Transverse colon (tissue), 4 donors: ENCODE data around the gene TNRC6C. TPM values are rescaled to one million over a fixed set of nuclear protein-coding genes. Genes with fewer than 3 reads are reported as not detected.

Experiments used
- DNase-seq: peaks from one replicate; pipeline ENCODE4 v3.0.0-alpha.2; 2019
- H3K27ac ChIP-seq, 4 donors: fragments of 200-600 bp; sonication (generic); 2 replicates each; pipeline ENCODE4 v1.5.1; 2016 to 2018; ENCODE audit warnings: inconsistent platforms in 4 of 4
- H3K27me3 ChIP-seq: fragments of 200-600 bp; sonication (generic); 2 replicates; pipeline ENCODE4 v1.5.1; 2017; ENCODE audit warnings: inconsistent platforms
- H3K36me3 ChIP-seq, 4 donors: fragments of 200-600 bp; sonication (generic); 2 replicates each; pipeline ENCODE4 v1.5.1; 2017 to 2019; ENCODE audit warnings: inconsistent platforms in 4 of 4
- H3K4me1 ChIP-seq, 4 donors: fragments of 200-600 bp; sonication (generic); 2 replicates each; pipeline ENCODE4 v1.5.1; 2017 to 2020; ENCODE audit warnings: inconsistent platforms in 4 of 4
- H3K4me3 ChIP-seq, 4 donors: fragments of 200-600 bp; sonication (generic); 1 replicate in 1 of 4; 2 replicates in 3 of 4; pipeline versions ENCODE4 v1.5.1 to v1.6.1; 2017 to 2019; ENCODE audit warnings: inconsistent platforms in 4 of 4
- H3K9me3 ChIP-seq, 2 donors: fragments of 200-600 bp; sonication (generic); 2 replicates each; pipeline ENCODE4 v1.5.1; 2017 to 2019; ENCODE audit warnings: inconsistent platforms in 2 of 2
- EP300 ChIP-seq: sonication (generic); formaldehyde crosslinking; IDR thresholded peaks from one replicate; pipeline ENCODE4 v1.6.1; 2017; ENCODE audit warnings: antibody characterized with exemption, low read depth
- POLR2A ChIP-seq: fragments of 450-650 bp; IDR thresholded peaks from one replicate; pipeline ENCODE4 v1.6.1; 2016; ENCODE audit warnings: antibody characterized with exemption, mild to moderate bottlenecking, moderate library complexity
- POLR2AphosphoS5 ChIP-seq, 3 donors: sonication (generic); formaldehyde crosslinking; IDR thresholded peaks; one replicate each; pipeline ENCODE4 v1.6.1; 2016; ENCODE audit warnings: antibody characterized with exemption in 3 of 3
- WGBS, 2 donors: methylation state at CpG; one replicate each; pipeline ENCODE4 v1.1.5; 2018; ENCODE audit warnings: low coverage in 1 of 2; 5-methylcytosine and 5-hydroxymethylcytosine counted together
- in situ Hi-C, 4 donors: fragments of 200-750 bp; cut with MboI; loops; one replicate each; pipeline versions ENCODE4 v1.15.0 to v1.15.1; 2017; ENCODE audit warnings: low sequenced_read_pairs in 3 of 4, low pct_ligation_motif_present in 1 of 4, low pct_unique_long_range_greater_than_20kb in 1 of 4
- intact Hi-C: fragments of 100-400 bp; cut with DNase I; formaldehyde crosslinking; loops from one replicate; pipeline ENCODE4 v1.15.1; 2023; ENCODE audit warnings: low total_unique reads
- total RNA-seq, 4 donors: library from RNA; depleted of rRNA; stranded (reverse); fragments of >200 nt; gene quantifications; one replicate each; pipeline ENCODE4 v1.1.0, GENCODE V29; 2016
- TF ChIP-seq, protein P1 (sequence below), 5 experiments: fragments of 200-600 bp in 3 of 5; fragments of 450-650 bp in 2 of 5; sonication (generic) in 3 of 5; IDR thresholded peaks; 1 replicate in 2 of 5; 2 replicates in 3 of 5; pipeline ENCODE4 v1.5.1; 2016 to 2017; ENCODE audit warnings: antibody characterized with exemption in 5 of 5, inconsistent platforms in 3 of 5, mild to moderate bottlenecking in 2 of 5, moderate library complexity in 1 of 5

The TNRC6C gene
- total RNA-seq, 4 donors from 2014 or later: 7.5 to 16.9 (median 9.9) TPM

DNA sequence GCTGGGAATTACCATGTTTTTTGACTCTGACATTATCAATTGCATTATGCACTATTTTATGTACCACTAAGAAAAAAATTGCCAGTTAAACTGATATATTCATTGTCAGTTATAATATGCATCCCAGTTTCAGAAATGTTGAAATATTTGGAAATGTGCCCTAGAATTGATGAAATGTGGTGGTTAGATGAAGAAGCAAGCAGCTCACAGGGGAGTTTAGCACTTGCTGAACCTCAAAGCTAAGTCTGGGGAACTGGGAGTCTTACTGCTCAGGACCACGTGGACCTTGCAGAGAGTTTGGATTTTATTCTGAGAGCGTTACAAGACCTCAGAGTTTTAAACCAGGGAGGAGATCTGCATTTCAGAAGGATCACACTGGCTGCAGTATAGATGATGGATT is 67.9 kb downstream of the TNRC6C start:
- Histone ChIP-seq H3K4me1 (no peaks in the 10 kb centered on the region), H3K36me3 (no peaks in the 10 kb centered on the region), H3K4me3 (no peak overlapping the region), H3K27me3 (no peaks in the 10 kb centered on the region), H3K9me3 (no peaks in the 10 kb centered on the region), H3K27ac (no peak overlapping the region)
- in situ Hi-C loops: no loop called here
- DNase-seq: no peak
- 84 to 100% methylated on average over 1 to 2 of the region's 2 CpGs for WGBS, 2 donors
- intact Hi-C loops: no loop called here
- TF ChIP-seq POLR2A: no peak
- no peak for TF ChIP-seq POLR2AphosphoS5 (IDR thresholded peaks at IDR 0.05)
- TF ChIP-seq, protein P1, sequence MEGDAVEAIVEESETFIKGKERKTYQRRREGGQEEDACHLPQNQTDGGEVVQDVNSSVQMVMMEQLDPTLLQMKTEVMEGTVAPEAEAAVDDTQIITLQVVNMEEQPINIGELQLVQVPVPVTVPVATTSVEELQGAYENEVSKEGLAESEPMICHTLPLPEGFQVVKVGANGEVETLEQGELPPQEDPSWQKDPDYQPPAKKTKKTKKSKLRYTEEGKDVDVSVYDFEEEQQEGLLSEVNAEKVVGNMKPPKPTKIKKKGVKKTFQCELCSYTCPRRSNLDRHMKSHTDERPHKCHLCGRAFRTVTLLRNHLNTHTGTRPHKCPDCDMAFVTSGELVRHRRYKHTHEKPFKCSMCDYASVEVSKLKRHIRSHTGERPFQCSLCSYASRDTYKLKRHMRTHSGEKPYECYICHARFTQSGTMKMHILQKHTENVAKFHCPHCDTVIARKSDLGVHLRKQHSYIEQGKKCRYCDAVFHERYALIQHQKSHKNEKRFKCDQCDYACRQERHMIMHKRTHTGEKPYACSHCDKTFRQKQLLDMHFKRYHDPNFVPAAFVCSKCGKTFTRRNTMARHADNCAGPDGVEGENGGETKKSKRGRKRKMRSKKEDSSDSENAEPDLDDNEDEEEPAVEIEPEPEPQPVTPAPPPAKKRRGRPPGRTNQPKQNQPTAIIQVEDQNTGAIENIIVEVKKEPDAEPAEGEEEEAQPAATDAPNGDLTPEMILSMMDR (IDR thresholded peaks at IDR 0.05): no peak
- no peak for TF ChIP-seq EP300

DNA sequence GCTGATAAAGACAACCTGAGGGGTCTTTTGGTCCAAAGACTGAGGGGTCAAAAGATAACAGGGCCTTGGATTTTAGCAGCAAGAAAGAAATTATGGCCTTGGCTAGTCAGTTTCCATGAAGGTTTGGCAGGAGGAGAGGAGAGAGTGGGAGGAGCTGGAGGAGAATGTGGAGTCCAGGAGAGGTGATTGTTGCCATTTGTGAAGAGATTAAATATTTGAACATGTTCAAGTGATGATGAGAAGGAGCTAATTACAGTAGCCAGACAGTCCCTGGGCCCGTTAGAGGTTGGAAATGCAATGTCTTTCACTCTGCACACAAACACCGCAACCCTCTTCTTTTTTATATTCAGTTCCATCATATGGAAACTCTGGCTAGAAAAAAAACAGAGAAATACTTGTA is 68.6 kb downstream of the TNRC6C start:
- Histone ChIP-seq H3K4me3 (no peak overlapping the region), H3K27ac (no peak overlapping the region), H3K36me3 (no peaks in the 10 kb centered on the region), H3K4me1 (no peaks in the 10 kb centered on the region), H3K27me3 (no peaks in the 10 kb centered on the region), H3K9me3 (no peaks in the 10 kb centered on the region)
- DNase-seq: no peak
- 83 to 90% methylated on average over 2 of the region's 2 CpGs for WGBS, 2 donors
- in situ Hi-C loops (no loop called here), intact Hi-C loops (no loop called here)
- TF ChIP-seq EP300 (no peak), POLR2AphosphoS5 (IDR thresholded peaks at IDR 0.05) (no peak), POLR2A (no peak)
- TF ChIP-seq, protein P1 (IDR thresholded peaks at IDR 0.05): no peak

- Histone ChIP-seq H3K9me3 (no peaks in the 10 kb centered on the region), H3K4me1 (no peaks in the 10 kb centered on the region), H3K27me3 (no peaks in the 10 kb centered on the region), H3K4me3 (no peak overlapping the region), H3K27ac (no peak overlapping the region), H3K36me3 (peaks cover 0 to 12% (median 0%) of the 10 kb centered on the region in 4 donors)
- intact Hi-C loops: no loop called here
- TF ChIP-seq, protein P1 (IDR thresholded peaks at IDR 0.05): no peak
- no peak for TF ChIP-seq POLR2AphosphoS5 (IDR thresholded peaks at IDR 0.05)
- TF ChIP-seq POLR2A: no peak
- no peak for TF ChIP-seq EP300
- in situ Hi-C loops: no loop called here
- DNase-seq: no peak
- 61 to 70% methylated on average over 1 of the region's 1 CpG for WGBS, 2 donors
Observed at GRCh38 chr17:78029697-78030096, 71.2 kb downstream of the TNRC6C start.

DNA sequence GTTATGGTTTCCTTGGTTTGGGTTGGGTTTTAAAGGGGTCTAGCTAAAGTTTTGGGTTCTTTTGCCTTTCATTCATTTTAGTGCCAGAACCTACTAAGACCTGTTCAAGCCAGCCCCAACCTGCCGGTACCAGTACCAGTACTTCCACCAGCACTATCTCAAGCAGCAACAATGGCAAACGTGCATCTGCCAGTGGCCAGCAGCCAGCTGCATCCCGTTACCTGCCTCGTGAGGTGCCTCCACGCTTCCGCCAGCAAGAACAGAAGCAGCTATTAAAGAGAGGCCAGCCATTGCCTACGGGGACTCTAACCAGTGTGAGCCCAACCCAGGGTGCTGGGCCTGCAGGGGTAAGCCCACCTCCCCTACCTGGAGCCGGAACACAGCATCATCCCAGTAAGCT is 72.9 kb downstream of the TNRC6C start:
- DNase-seq: no peak
- peaks cover 0 to 17% (median 0%) of the 10 kb centered on the region in 4 donors for H3K36me3 ChIP-seq
- intact Hi-C loops (no loop called here), in situ Hi-C loops (no loop called here)
- H3K27ac ChIP-seq: no peak overlapping the region
- 93% methylated on average over 3 to 8 of the region's 8 CpGs for WGBS, 2 donors
- no peaks in the 10 kb centered on the region for H3K4me1 ChIP-seq
- H3K27me3 ChIP-seq: no peaks in the 10 kb centered on the region
- no peak overlapping the region for H3K4me3 ChIP-seq
- no peaks in the 10 kb centered on the region for H3K9me3 ChIP-seq
- no peak for TF ChIP-seq POLR2A
- no peak for TF ChIP-seq POLR2AphosphoS5 (IDR thresholded peaks at IDR 0.05)
- no peak for TF ChIP-seq EP300
- TF ChIP-seq, protein P1 (IDR thresholded peaks at IDR 0.05): no peak
